Keratinocyte (primary cell): ENCODE results near the gene SAMD4B.

ENCODE experiments used
- EZH2 ChIP-seq: IDR thresholded peaks from one replicate; pipeline ENCODE4 v1.6.1; 2012; ENCODE audit warnings: inconsistent platforms, mild to moderate bottlenecking, low read length, moderate library complexity
- TF ChIP-seq, protein P1 (sequence below), 3 experiments: IDR thresholded peaks in 1 of 3; conservative IDR thresholded peaks in 1 of 3; optimal IDR thresholded peaks in 1 of 3; 2 replicates in 2 of 3; 3 replicates in 1 of 3; pipeline versions ENCODE3 to v1.5.1; 2011; ENCODE audit warnings: low read length in 3 of 3, mild to moderate bottlenecking in 3 of 3, moderate library complexity in 2 of 3, control low read depth in 1 of 3, inconsistent platforms in 1 of 3; ENCODE audit not compliant: insufficient read depth in 2 of 3; ENCODE audit errors: extremely low read depth in 1 of 3

DNA sequence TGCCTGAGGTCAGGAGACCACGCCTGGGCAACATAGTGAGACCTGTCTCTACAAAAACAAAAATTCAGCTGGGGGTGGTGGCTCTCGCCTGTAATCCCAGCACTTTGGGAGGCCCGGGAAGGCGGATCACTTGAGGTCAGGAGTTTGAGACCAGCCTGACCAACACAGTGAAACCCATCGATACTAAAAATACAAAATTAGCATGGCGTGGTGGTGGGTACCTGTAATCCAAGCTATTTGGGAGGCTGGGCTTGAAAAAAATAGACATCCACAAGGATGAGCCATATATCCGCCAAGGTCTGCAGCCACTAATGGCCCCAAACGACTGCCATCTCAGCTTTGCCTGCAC is 90.4 kb downstream of the SAMD4B start:
- TF ChIP-seq, protein P1, sequence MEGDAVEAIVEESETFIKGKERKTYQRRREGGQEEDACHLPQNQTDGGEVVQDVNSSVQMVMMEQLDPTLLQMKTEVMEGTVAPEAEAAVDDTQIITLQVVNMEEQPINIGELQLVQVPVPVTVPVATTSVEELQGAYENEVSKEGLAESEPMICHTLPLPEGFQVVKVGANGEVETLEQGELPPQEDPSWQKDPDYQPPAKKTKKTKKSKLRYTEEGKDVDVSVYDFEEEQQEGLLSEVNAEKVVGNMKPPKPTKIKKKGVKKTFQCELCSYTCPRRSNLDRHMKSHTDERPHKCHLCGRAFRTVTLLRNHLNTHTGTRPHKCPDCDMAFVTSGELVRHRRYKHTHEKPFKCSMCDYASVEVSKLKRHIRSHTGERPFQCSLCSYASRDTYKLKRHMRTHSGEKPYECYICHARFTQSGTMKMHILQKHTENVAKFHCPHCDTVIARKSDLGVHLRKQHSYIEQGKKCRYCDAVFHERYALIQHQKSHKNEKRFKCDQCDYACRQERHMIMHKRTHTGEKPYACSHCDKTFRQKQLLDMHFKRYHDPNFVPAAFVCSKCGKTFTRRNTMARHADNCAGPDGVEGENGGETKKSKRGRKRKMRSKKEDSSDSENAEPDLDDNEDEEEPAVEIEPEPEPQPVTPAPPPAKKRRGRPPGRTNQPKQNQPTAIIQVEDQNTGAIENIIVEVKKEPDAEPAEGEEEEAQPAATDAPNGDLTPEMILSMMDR (optimal IDR thresholded peaks at IDR 0.05 in 1 of 3, IDR thresholded peaks at IDR 0.05 in 1 of 3, conservative IDR thresholded peaks at IDR 0.05 in 1 of 3; ENCODE audit: extremely low read depth in 1 of 3, insufficient read depth in 2 of 3, low read length in 3 of 3), result no peak
- TF ChIP-seq EZH2, result no peak
